IPS-15b (cell line): ENCODE data around the gene TMEM164.

ENCODE experiments used
- H3K27me3 ChIP-seq: one replicate; pipeline ENCODE4 v1.6.1; 2013; ENCODE audit warnings: low read length; ENCODE audit not compliant: control insufficient read depth, insufficient read depth
- H3K36me3 ChIP-seq: one replicate; pipeline ENCODE4 v1.6.1; 2013; ENCODE audit warnings: low read length; ENCODE audit not compliant: control insufficient read depth, insufficient read depth
- H3K4me1 ChIP-seq: one replicate; pipeline ENCODE4 v1.6.1; 2013; ENCODE audit warnings: mild to moderate bottlenecking, low read length; ENCODE audit not compliant: control insufficient read depth, insufficient read depth
- H3K4me3 ChIP-seq: one replicate; pipeline ENCODE4 v1.5.1; 2013; ENCODE audit warnings: low read depth, low read length
- H3K9ac ChIP-seq: one replicate; pipeline ENCODE4 v1.6.1; 2013; ENCODE audit warnings: low read depth, mild to moderate bottlenecking, low read length
- H3K9me3 ChIP-seq: one replicate; pipeline ENCODE4 v1.6.1; 2013; ENCODE audit warnings: mild to moderate bottlenecking, low read length; ENCODE audit not compliant: control insufficient read depth, insufficient read depth

The TMEM164 gene

GRCh38 chrX:110180176-110180927 is 177.4 kb downstream of the TMEM164 start:
- Histone ChIP-seq H3K36me3 (no peaks in the 10 kb centered on the region), H3K9me3 (no peaks in the 10 kb centered on the region), H3K27me3 (no peaks in the 10 kb centered on the region), H3K4me3 (no peak overlapping the region), H3K4me1 (peaks cover 4% of the 10 kb centered on the region), H3K9ac (no peak overlapping the region)

- peaks cover 4% of the 10 kb centered on the region for H3K4me1 ChIP-seq
- H3K27me3 ChIP-seq, result no peaks in the 10 kb centered on the region
- no peaks in the 10 kb centered on the region for H3K9me3 ChIP-seq
- no peaks in the 10 kb centered on the region for H3K36me3 ChIP-seq
- no peak overlapping the region for H3K9ac ChIP-seq
- no peak overlapping the region for H3K4me3 ChIP-seq
Observed at GRCh38 chrX:110180928-110181310, 178.0 kb downstream of the TMEM164 start.

GRCh38 chrX:110181459-110182137 is 178.7 kb downstream of the TMEM164 start:
- no peak overlapping the region for H3K9ac ChIP-seq
- H3K4me3 ChIP-seq, result no peak overlapping the region
- peaks cover 4% of the 10 kb centered on the region for H3K4me1 ChIP-seq
- no peaks in the 10 kb centered on the region for H3K36me3 ChIP-seq
- no peaks in the 10 kb centered on the region for H3K9me3 ChIP-seq
- no peaks in the 10 kb centered on the region for H3K27me3 ChIP-seq

- Histone ChIP-seq H3K4me3 (no peak overlapping the region), H3K36me3 (no peaks in the 10 kb centered on the region), H3K9ac (no peak overlapping the region), H3K9me3 (no peaks in the 10 kb centered on the region), H3K27me3 (no peaks in the 10 kb centered on the region), H3K4me1 (peaks cover 4% of the 10 kb centered on the region)
Observed at GRCh38 chrX:110182362-110182761, 179.4 kb downstream of the TMEM164 start.

GRCh38 chrX:110182865-110183264 is 180.0 kb downstream of the TMEM164 start:
- Histone ChIP-seq H3K9ac (no peak overlapping the region), H3K4me1 (peaks cover 4% of the 10 kb centered on the region), H3K4me3 (no peak overlapping the region), H3K27me3 (no peaks in the 10 kb centered on the region), H3K9me3 (no peaks in the 10 kb centered on the region), H3K36me3 (no peaks in the 10 kb centered on the region)

GRCh38 chrX:110183314-110183713 is 180.4 kb downstream of the TMEM164 start:
- Histone ChIP-seq H3K4me3 (no peak overlapping the region), H3K9me3 (no peaks in the 10 kb centered on the region), H3K9ac (no peak overlapping the region), H3K36me3 (no peaks in the 10 kb centered on the region), H3K27me3 (no peaks in the 10 kb centered on the region), H3K4me1 (peaks cover 4% of the 10 kb centered on the region)

GRCh38 chrX:110188701-110189558 is 186.0 kb downstream of the TMEM164 start:
- H3K4me1 ChIP-seq, result no peaks in the 10 kb centered on the region
- H3K9me3 ChIP-seq, result no peaks in the 10 kb centered on the region
- no peaks in the 10 kb centered on the region for H3K36me3 ChIP-seq
- no peak overlapping the region for H3K9ac ChIP-seq
- no peak overlapping the region for H3K4me3 ChIP-seq
- H3K27me3 ChIP-seq, result no peaks in the 10 kb centered on the region

- Histone ChIP-seq H3K9me3 (no peaks in the 10 kb centered on the region), H3K36me3 (no peaks in the 10 kb centered on the region), H3K9ac (no peak overlapping the region), H3K4me3 (no peak overlapping the region), H3K4me1 (peaks cover 5% of the 10 kb centered on the region), H3K27me3 (no peaks in the 10 kb centered on the region)
Observed at GRCh38 chrX:110192516-110192915, 189.6 kb downstream of the TMEM164 start.

- Histone ChIP-seq H3K27me3 (no peaks in the 10 kb centered on the region), H3K36me3 (peaks cover 5% of the 10 kb centered on the region), H3K9ac (no peak overlapping the region), H3K9me3 (no peaks in the 10 kb centered on the region), H3K4me1 (peaks cover 5% of the 10 kb centered on the region), H3K4me3 (no peak overlapping the region)
Observed at GRCh38 chrX:110194977-110195376, 192.1 kb downstream of the TMEM164 start.

GRCh38 chrX:110201799-110202198 is 198.9 kb downstream of the TMEM164 start:
- no peaks in the 10 kb centered on the region for H3K9me3 ChIP-seq
- no peaks in the 10 kb centered on the region for H3K27me3 ChIP-seq
- no peak overlapping the region for H3K9ac ChIP-seq
- no peaks in the 10 kb centered on the region for H3K4me1 ChIP-seq
- peaks cover 5% of the 10 kb centered on the region for H3K36me3 ChIP-seq
- no peak overlapping the region for H3K4me3 ChIP-seq

- no peaks in the 10 kb centered on the region for H3K36me3 ChIP-seq
- H3K4me3 ChIP-seq, result no peak overlapping the region
- H3K4me1 ChIP-seq, result no peaks in the 10 kb centered on the region
- no peak overlapping the region for H3K9ac ChIP-seq
- no peaks in the 10 kb centered on the region for H3K27me3 ChIP-seq
- no peaks in the 10 kb centered on the region for H3K9me3 ChIP-seq
Observed at GRCh38 chrX:110204986-110205385, 202.1 kb downstream of the TMEM164 start.
